BE2C (cell line): ENCODE results near the gene LPIN2.
A peak's percentile ranks its signal among the peaks of the same experiment; 100 is the strongest.

Experiments
- DNase-seq: peaks from one replicate; pipeline ENCODE4 v3.0.0-alpha.2; 2020
- H3K27me3 ChIP-seq: fragments of 250-450 bp; sonication (Bioruptor Pico); 2 replicates; pipeline ENCODE4 v1.5.1; 2020; ENCODE audit warnings: mild to moderate bottlenecking
- H3K36me3 ChIP-seq: fragments of 250-450 bp; sonication (Bioruptor Pico); 2 replicates; pipeline ENCODE4 v1.5.1; 2020; ENCODE audit warnings: mild to moderate bottlenecking
- H3K4me1 ChIP-seq: fragments of 250-450 bp; sonication (Bioruptor Pico); 2 replicates; pipeline ENCODE4 v1.5.1; 2020
- H3K4me3 ChIP-seq: 2 replicates; pipeline ENCODE4 v1.5.1; 2011; ENCODE audit warnings: low read depth, low read length
- H3K9me3 ChIP-seq: fragments of 250-450 bp; sonication (Bioruptor Pico); 2 replicates; pipeline ENCODE4 v1.5.1; 2020
- CTCF ChIP-seq: IDR thresholded peaks from 2 replicates; pipeline ENCODE4 v1.5.1; 2012; ENCODE audit warnings: mild to moderate bottlenecking, low read depth, low read length

LPIN2 gene

GRCh38 chr18:3002732-3003131 is 10.2 kb downstream of the LPIN2 start:
- Histone ChIP-seq H3K9me3 (no peaks in the 10 kb centered on the region), H3K4me3 (no peak overlapping the region), H3K4me1 (no peaks in the 10 kb centered on the region), H3K27me3 (no peaks in the 10 kb centered on the region), H3K36me3 (no peaks in the 10 kb centered on the region)
- TF ChIP-seq CTCF = no peak
- DNase-seq = no peak

- Histone ChIP-seq H3K36me3 (no peaks in the 10 kb centered on the region), H3K9me3 (no peaks in the 10 kb centered on the region), H3K27me3 (no peaks in the 10 kb centered on the region), H3K4me1 (no peaks in the 10 kb centered on the region), H3K4me3 (no peak overlapping the region)
- no peak for TF ChIP-seq CTCF
- no peak for DNase-seq
Observed at GRCh38 chr18:2998644-2999043, 14.3 kb downstream of the LPIN2 start.

GRCh38 chr18:2997846-2998564 is 14.9 kb downstream of the LPIN2 start:
- no peak overlapping the region for H3K4me3 ChIP-seq
- no peaks in the 10 kb centered on the region for H3K9me3 ChIP-seq
- no peak for TF ChIP-seq CTCF
- no peak for DNase-seq
- H3K27me3 ChIP-seq = no peaks in the 10 kb centered on the region
- no peaks in the 10 kb centered on the region for H3K4me1 ChIP-seq
- H3K36me3 ChIP-seq = no peaks in the 10 kb centered on the region

GRCh38 chr18:2997429-2997828 is 15.5 kb downstream of the LPIN2 start:
- H3K36me3 ChIP-seq = no peaks in the 10 kb centered on the region
- H3K4me1 ChIP-seq = no peaks in the 10 kb centered on the region
- TF ChIP-seq CTCF = no peak
- DNase-seq = no peak
- no peaks in the 10 kb centered on the region for H3K27me3 ChIP-seq
- no peaks in the 10 kb centered on the region for H3K9me3 ChIP-seq
- H3K4me3 ChIP-seq = no peak overlapping the region

GRCh38 chr18:2994603-2995432 is 18.1 kb downstream of the LPIN2 start:
- Histone ChIP-seq H3K27me3 (no peaks in the 10 kb centered on the region), H3K36me3 (no peaks in the 10 kb centered on the region), H3K9me3 (no peaks in the 10 kb centered on the region), H3K4me1 (no peaks in the 10 kb centered on the region), H3K4me3 (no peak overlapping the region)
- TF ChIP-seq CTCF = peak; percentile 36
- DNase-seq = peak; percentile 27
